ENCODE measurements around the gene CFAP20.

CFAP20 gene

DNA sequence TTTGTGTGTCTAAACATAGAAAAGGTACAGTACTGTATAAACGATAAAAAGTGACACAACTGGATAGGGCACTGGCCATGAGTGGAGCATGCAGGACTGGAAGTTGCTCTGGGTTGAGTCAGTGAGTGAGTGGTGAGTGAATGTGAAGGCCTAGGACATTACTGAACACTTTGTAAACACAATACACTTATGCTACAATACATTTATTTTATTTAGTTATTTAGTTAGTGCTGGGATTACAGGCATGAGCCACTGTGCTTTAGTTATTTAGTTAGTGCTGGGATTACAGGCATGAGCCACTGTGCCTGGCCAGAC lies 4.6 kb downstream of the CFAP20 start:
- DNase-seq (ENCODE audit: low spot score): no peak

- DNase-seq (ENCODE audit: low spot score): no peak
These were observed 5.1 kb downstream of the CFAP20 start for GRCh38 chr16:58123896-58124600.

DNA sequence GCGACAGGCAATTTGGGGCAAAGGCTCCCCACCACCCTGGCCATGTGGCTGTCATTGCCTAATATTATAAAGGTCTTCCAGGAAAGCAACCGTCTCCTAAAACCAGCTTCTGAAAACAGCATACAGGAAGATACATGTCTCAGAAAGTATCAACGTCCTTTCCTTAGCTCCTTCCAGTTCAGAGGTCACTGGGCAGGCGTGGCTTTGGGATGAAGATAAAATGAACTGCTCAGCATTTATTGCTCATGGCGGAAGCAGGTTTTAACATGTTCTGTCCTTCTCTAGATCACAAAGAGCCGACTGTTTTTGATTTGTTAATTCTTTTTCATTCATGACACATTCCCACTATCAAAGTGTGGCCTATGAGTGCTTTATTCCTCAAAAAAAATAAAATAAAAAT lies 8.0 kb downstream of the CFAP20 start:
- DNase-seq (ENCODE audit: low spot score): no peak

DNA sequence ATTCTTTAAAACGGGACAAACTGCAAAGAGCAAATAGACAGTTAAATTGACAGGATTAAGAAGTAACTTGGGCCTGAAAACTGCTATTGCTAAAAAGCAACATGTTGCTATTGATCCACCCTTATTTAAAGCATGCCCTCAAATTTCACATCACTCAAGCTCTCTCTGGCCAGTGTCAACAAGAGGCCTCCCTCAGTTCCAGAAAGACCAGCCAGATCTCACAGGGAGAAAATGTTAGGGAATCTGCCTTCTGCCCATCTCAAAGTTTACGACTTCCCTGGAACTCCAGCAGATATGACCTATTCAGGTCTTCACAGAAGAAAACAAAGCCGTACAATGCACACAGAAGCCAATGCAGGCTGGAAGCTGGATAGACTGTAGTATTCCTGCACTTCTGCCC lies 8.9 kb downstream of the CFAP20 start:
- DNase-seq (ENCODE audit: low spot score): no peak

- DNase-seq (ENCODE audit: low spot score): no peak
These were observed 9.7 kb downstream of the CFAP20 start for GRCh38 chr16:58119509-58119845.

DNA sequence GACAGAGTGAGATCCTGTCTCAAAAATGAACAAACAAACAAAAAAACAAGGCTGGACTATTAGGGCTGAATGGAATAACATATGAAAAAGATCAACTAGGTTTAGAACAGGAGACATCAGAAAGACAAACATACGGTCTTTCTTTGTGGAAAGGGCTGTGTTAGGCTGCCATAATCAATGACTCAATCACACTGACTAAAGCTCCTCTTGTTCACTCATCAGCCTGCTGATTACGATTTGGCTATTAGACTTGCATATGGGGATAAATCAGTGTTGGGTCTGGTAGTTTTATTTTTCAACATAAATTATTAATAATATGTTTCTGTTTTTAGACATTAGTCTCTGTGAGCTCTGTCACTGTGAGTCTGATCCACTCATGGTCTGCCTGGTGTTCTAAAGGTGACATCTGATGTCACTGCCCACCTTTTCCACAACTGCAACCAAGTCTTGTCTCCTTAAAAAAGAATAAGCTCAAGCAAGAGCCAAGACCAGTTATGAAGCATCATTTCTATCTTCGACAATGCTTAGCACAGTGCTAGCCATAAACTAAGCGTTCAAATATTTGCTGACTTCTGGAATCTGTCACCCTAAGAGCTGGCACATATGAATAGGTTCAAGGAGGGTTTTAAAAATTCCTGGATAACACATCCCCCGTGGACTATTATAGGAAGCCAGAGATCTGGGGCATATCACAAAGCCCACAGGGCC lies 10.2 kb downstream of the CFAP20 start:
- DNase-seq (ENCODE audit: low spot score): no peak

- no peak for DNase-seq (ENCODE audit: low spot score)
These were observed 12.7 kb downstream of the CFAP20 start for GRCh38 chr16:58116529-58116928.

- DNase-seq (ENCODE audit: low spot score): no peak
These were observed 13.1 kb downstream of the CFAP20 start for GRCh38 chr16:58116081-58116480.

DNA sequence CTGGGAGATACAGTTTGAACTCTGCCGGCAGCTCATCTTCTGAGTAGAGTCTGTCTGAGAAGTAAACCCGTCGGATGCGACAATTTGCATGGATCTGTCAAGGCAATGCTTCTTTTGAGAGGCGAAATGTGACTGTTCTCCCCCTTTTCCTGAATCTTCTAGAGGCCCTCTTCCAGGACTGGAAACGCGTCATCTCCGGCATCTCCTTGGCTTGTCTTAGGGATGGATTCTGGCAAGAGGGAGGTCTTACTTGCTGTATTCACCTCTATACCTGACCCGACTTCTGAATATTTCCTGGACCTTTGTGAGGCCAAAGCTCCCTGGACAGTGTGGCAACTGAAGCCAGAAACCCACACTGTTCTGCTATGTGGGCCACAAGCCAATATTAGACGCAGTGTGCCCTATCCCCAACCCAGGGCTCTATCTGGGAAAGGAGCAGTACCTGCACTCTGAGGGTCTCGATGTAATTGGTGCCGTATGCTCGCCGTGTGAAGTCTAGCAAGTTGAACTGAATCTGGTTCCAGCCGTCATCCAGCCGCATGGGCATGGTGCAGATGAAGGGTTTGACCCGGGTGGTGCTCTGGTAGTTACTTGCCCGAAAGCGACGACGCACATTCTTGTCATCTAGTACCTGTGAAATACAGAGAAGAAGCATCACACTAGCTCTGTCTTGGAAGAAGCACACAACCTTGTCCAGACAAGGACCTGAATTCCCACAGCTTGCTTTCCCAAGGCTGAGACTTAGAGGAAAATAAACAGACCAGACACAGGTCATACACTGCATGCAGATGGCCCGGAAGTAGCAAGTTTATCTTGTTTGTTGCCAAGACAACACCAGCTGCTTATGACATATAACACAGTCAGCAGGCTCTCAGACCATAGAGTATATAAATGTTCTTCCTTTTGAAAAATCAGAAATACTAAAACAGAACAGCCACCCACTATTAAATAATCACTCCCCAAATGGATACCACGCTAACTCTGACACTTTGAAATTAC lies 14.1 kb downstream of the CFAP20 start:
- DNase-seq (ENCODE audit: low spot score): no peak

- DNase-seq (ENCODE audit: low spot score): no peak
These were observed 17.9 kb downstream of the CFAP20 start for GRCh38 chr16:58111302-58111627.

DNA sequence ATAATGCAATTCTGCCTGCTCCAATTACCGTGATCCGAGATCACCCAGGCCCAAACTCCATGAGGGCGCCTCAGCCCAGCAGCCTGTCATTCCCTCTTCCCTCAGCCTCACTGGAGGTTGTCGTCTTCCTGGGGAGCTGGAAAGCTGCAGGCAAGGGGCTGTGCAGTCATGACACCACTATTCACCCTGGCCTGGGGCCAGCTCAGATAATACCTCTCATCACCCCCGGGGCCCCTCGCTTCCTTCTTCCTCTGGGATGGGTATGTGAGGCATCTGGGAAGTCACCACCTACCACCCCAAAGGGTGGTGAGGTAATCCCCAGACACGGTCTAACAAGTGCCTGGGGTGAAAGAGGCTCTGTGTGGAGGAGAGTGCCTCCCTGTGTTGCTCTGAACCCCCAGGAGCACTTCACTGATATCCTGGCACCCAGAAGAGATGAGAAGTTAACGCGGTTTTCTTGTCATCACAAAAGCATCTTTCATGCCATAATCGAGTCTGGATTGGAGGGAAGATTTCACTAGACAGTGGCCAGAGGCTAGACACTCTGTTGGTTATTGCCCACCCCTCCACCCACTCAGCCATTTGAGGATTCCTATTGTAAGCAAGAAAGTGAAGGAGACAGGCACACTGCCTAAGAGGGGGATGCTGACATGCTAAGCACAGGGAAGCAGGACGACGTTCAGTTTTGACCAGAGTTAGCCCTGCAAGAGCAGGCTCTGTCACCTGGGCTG lies 18.4 kb downstream of the CFAP20 start:
- no peak for DNase-seq (ENCODE audit: low spot score)

GRCh38 chr16:58109881-58110280 lies 19.3 kb downstream of the CFAP20 start:
- no peak for DNase-seq (ENCODE audit: low spot score)

GRCh38 chr16:58109330-58109729 lies 19.9 kb downstream of the CFAP20 start:
- DNase-seq (ENCODE audit: low spot score): no peak

GRCh38 chr16:58107709-58108108 lies 21.5 kb downstream of the CFAP20 start:
- no peak for DNase-seq (ENCODE audit: low spot score)

- DNase-seq (ENCODE audit: low spot score): no peak
These were observed 22.0 kb downstream of the CFAP20 start for GRCh38 chr16:58107228-58107627.

DNA sequence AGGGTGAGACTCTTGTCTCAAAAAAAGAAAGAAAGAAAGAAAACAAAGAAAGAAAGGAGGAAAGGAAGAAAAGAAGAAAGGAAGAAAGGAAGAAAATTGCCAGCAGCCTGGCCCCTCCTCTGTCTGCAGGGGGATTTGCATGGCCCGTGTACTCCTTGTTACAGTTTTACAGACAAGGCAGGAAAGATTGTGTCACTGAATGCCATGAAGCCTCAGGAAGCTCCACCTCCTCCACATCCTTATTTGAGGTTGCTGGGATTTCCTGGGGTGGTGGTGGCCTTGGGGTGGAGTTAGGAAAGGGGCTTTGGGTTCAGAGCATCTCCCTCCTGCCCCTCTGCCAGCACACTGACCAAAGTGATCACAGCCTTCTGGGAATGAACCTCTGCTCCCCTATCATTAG lies 23.6 kb downstream of the CFAP20 start:
- no peak for DNase-seq (ENCODE audit: low spot score)

DNA sequence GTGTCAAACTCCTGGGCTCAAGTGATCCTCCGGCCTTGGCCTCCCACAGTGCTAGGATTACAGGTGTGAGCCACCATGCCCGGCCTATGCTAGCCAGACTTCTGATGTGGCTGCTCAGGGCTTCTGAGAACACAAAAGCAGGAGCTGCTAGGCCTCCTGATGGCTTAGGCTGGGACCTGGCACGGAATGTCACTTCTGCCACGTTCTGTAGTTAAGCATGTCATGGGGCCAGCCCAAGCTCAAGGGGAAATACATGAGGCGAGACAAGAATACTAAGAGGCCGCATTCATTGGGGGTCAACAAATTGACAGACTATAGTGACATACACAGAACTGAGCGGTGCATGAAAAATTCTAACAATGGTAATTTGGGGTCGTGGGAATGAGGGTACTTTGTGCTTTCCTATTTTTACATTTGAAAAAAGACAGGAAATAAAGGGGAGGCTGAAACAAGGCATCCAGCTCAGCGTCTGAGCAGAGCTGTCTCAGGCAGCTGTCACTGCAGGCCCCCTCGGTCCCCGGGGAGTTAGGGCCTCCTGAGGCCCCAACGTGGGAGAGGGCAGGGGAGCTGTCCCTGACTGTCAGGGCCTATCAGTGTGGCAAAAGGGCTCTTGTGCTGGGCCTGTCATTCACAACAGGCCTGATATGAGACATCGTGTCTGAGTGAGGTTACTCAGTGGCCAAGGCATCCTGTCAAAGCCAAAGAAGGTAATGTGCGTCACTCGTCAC lies 26.4 kb downstream of the CFAP20 start:
- no peak for DNase-seq (ENCODE audit: low spot score)

DNA sequence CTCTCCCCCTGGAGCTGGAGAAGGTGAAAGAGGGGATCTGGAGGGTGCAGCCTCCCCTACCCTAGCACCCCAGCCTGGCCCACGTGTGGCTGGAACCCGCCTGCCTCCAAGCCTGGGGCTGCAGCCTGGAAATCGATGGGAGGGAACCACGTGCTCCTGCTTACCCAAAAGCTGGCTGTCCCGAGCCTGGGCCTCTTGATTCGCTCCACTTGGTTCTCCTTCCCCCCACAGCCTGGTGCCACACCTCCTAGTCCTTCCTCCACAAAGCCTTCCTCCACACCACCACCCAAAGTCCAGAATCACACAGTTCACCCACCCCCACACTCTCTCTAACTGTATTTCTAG lies 29.3 kb downstream of the CFAP20 start:
- no peak for DNase-seq (ENCODE audit: low spot score)

GRCh38 chr16:58099097-58099955 lies 29.9 kb downstream of the CFAP20 start:
- no peak for DNase-seq (ENCODE audit: low spot score)

DNA sequence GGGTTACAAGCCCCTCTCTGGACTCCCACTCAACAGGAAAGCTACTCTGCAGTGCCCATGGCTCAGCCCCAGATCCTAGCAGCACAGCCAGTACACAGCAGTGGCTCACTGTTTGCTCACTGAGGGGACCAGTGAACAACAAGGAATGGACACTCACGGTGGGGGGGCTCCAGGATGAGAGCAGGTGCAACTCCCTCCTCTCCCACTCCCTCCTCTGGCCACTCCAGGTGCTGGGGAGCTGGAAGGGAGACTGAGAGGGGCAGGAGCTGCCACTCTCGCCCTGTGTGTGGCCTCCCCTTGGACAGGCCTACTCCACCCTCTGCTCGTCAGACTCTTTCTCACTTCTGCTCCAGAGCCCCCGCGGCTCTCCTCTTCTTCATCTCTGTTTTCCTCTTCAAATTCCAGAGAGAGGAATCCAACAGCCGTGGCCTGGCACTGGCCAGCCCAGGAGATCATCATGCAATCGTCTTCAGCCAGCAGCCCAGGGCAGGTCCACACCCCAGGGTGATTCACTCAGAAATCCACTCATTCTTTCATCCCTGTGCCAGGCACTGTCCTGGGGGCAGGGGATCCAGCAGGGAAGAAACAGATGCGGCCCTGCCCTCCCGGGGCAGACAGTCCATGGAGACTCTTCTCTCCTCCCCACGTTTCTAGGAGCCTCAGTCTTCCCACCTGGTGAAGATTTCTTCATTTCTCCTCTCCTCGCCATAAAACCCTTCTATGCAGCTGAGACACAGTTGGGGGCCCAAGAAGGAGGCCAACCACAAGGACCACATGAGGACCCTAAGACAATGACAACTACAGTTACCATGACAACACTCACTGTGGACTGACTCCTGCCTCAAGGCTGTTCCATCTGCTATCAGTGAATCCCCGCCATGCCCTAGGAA lies 30.7 kb downstream of the CFAP20 start:
- DNase-seq (ENCODE audit: low spot score): no peak
